GM21423 (cell line): ENCODE results near the gene RFX2.

Source experiments
- ATAC-seq: cut with Tn5 transposase; IDR thresholded peaks from one replicate; pipeline ENCODE4 v1.9.1; 2021; ENCODE audit warnings: mild to moderate bottlenecking, moderate library complexity; ENCODE audit not compliant: unreplicated experiment

The RFX2 gene

DNA sequence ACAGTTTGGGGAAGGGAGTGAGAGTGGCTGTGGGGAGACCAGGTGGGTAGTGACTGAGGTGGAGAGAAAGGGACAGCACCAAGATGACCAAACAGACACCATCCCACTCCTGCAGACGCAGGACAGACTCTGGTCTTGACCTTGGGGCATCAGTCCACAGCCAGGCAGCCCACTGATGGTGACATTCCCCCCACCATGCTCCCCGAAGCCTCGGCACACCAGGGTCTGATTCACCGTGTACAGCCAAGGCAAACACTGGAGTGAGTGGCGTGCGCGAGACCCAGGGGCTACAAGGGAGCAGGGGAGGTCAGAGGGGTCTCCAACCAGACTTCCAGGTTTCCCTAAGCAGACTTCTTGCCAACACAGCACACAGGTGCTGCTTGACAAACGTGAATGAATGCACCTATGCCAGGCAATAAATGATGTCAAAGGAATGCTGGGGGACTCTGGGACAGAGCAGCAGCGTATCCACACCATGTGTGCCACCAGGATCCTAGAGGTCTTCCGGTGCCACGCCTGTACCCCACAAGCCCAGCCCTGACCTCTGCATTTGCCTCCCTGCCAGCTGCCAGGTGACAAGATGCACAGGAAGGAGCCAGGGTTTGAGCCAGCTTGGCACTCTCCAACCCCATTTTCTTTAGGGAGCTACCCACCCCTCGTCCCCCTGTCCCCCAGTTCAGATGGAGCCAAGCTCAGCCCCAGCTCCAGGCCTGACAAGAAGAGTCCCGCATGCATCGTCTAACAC, 150.9 kb downstream of the RFX2 start:
- ATAC-seq = no peak

DNA sequence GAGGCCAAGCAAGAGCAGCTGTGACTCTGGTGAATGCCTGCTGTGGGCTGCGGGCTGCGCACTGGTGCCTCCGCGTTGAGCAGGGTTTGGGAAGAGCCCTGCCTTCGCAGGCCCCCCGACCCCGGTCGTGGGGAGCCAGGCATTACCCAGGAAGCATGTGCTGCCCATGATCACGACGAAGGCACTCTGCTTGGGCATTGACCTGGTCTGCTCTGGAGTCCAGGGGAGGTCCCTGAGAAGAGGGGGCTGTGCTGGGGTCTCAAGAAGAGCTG, 151.5 kb downstream of the RFX2 start:
- no peak for ATAC-seq

DNA sequence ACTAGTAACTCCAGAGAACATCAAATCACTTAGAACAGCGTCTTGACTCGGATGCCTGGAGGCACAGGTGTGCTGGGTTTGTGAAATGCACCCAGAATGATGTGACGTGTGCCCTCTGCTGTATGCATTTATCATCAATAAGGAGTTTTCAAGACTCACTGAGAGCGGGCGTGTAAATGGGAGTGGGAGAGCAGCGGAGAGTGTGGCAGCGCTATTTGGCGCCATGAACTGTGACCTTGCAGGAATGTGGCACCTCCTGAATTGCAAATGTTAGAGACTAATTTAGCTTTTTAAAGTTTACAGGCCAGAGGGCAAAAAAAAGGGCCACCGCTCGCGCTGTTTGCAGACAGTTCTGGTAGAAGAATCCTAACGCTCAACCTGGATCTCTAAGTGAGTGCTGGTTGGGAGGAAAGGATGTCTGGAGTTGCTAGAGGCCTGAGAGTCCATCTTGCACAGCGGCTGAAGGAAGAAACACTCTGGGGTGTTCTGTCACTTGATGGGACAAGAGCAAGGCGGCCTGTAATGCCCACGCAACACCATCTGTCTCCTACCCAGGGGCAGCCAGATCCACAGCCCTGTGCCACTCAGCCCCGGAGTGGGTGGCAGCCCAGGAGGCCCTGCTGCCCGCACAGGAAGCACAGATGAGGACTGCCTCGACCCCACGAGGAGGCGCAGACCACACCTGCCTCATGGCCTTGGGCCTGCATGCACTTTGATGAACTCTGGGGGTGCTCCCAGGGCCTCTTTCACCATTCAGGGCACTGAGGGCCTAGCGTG, 152.0 kb downstream of the RFX2 start:
- ATAC-seq = no peak

DNA sequence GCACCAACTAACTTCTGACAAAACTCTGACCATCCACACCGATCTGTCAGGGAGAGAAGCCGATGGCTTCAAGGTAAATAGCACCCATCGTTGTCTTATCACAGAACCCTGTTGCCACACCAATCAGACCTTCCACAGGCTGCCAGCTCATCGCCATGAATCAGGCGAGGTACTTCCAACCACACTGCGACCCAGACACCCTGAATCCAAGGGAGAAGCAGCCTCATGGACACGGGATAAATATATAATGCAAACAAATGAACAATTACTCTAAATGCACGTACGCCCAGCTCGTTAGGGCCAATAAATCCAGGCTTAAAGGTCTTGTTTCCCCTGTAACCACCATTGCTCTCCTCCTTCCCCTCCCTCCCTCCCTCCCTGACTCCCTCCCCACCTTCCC, 153.1 kb downstream of the RFX2 start:
- ATAC-seq = no peak

DNA sequence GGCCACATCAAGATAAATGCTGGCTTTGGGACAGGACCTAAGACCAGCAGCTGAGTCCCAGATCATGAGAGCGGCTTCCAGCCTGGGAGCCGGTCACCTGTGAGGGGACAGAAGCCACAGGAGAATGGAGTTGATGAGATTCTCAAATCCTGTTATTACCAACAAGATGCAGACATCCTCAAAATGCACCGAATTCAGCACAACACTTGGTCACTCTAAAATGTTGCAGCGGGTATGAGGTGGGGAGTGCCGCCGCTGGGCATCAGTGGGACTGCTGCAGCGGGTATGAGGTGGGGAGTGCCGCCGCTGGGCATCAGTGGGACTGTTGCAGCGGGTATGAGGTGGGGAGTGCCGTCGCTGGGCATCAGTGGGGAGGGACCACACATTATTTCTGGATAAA, 153.6 kb downstream of the RFX2 start:
- ATAC-seq = no peak

DNA sequence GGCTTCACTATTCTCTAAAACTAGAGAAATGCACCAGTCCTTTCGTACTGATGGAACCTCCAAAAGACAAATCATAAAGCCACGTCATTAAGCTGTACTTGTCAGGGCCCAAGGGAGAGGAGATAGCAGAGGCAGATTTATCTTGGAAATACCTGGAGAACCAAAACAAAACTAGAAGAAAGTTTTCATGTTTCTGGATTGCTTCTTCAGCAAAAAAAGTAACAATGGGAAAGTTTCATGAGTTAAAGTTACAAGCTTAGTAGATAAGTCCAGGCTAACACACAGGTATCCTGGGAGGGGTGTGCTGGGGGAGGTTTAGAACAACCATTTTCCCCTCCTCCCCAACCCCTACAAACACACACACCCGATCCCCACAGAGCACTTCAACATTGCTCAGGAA, 154.0 kb downstream of the RFX2 start:
- ATAC-seq = no peak

DNA sequence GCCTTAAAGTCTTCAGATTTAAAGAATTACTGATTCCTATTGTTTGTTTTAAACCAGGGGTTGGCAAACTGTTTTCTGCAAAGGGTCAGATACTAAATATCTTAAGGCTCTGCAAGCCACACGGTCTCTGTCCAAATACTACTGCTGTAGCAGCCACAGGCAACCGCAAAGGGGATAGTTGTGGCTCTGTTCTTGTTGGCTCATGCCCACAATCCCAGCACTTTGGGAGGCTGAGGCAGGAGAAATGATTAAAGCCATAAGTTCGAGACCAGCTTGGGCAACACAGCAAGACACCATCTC, 154.7 kb downstream of the RFX2 start:
- ATAC-seq = no peak

DNA sequence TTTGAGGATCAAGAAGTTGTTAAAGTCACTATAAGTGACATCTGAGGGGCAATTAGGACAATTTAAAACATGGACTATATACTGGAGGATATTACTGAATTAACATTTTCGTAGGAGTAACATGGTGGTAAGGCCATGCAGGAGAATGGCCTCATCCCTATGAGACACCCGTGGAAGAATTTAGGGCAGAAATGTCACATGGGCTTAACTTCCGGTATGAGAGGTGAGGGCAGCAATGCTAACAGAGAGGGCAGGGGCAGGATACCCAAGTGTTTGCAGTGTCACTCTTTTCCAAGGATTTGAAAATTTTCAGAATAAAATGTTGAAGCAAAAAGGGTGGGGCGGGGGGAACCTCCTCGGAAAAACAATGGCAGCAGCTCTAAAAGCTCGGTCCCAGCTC, 156.0 kb downstream of the RFX2 start:
- no peak for ATAC-seq

DNA sequence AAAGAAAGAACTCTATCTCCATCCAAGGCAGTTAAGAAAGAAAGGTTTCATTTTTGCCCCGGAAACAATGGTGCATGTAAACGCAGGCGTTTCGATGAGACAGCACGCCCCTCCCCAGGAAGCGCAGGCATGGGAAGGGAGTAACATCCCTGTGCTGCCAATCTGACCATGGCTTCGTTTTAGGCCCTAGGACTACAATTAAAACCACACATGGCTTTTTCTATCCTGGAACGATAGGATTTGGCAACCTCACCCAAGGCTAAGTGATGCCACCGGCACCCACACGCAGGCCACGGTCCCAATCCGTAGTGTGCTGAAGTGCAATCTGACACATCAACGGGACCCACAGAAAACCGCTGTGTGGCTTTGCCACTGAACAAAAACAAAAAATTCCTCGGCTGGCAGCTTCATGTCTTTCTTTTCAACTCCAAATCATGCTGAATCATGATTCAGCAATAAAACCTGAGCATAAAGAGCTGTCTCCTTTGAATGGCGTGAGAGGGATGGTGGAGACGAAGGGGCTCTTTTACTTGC, 156.6 kb downstream of the RFX2 start:
- ATAC-seq = no peak

DNA sequence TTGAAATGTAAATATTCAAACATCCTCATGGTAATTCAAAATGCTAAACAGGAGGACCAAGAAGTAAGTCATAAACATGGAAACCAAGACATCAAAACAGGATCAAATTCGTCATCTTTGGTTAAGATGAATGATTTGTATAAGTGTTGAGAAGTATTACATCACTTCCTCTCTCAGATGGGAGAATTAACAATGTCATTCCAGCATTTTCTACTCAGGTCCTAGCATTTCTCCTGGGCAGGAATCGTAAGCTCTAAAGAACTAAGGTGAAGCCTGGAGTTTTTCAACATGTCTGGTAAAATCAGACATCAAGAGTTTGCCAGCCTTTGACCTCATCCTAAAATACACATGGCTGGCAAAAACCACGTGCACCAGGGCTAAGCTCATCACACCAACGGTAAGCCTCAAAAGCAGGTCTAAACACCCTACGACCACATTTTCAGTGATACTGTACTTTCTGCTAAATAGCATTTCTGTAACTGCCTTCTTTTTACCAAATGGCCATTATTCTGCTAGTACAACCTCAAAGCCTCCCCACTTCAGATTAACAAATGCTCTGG, 157.2 kb downstream of the RFX2 start:
- no peak for ATAC-seq

DNA sequence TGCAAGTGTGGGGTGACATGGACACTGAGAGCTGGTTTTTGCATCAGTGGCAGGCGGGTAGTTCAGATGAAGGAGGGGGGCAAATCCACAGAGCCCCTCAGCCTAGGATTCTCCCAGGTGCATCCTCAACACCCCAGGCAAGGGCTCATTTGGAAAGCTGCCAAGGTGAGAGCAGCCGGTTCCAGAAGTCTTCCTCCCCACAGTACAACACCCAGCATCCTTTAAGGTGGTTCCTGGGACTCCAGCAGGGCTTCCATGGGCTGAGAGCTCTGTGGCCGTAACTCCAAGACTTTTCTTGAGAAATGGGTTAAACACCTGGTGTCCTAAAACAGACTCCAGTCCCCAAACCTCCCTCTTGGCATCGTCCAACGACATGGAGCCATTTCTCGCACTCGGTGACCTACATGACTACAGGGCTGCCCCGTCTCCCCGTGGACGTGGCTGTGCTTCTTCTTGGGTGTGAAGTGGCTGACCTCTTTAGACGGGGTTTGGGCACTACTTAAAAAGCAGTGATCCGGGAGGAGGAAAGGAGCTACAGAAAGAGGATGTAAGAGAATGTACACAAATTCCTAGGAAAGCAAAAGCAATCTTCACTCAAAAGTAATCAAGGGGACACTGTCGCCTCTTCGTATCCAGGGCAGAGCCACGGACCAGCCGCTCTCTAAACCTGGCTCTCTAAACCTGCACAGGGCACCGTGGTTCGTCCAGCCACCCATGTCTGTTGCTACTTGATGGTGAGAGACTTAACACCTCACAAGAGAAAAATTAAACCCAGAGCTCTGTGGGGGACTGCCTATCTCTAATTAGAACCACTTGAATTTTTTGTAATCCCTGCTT, 157.9 kb downstream of the RFX2 start:
- no peak for ATAC-seq

DNA sequence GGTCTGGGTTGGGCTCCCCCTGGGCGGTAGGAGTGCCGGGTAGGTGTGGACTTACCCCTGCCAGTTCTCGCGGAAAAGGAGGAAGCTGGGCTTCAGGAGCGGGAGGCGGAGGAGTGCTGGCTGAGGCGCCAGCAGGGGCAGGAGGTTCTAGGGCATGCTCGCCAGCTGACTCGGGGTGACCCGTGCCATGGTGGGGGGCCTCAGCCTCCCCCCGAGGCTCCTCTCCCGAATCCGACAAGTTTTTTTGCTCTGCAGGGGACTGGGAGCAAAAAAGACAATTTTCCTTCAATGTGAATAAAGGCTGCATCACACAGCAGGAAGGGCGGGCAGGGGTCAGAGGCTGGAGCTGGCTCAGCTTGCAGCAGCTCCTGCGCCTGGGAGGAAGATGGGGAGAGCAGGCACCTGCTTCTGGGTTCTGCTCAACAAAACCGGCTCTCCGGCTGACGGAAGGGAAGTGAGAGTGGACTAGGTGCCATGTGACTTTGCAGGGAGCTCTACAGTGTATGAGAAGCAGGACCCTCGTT, 158.9 kb downstream of the RFX2 start:
- no peak for ATAC-seq

DNA sequence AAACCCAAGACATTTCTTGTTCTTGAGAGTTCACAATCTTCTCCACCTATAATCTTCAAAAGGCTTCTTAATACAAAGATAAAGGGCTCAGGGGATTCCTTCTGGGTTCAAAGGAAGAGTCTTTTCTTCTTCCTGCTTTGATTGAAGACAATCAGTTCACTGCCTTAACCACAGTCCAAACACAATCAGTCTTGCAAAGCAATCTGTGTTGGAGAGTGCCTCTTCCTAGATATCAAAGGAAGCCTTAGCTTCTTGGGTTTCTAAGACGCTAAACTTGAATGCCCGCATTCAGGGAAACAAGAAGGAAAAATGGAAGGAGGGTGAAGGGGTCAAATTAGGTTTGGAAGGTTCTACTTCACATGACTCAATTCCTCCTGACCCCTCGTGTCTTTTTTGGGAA, 159.6 kb downstream of the RFX2 start:
- ATAC-seq = no peak

DNA sequence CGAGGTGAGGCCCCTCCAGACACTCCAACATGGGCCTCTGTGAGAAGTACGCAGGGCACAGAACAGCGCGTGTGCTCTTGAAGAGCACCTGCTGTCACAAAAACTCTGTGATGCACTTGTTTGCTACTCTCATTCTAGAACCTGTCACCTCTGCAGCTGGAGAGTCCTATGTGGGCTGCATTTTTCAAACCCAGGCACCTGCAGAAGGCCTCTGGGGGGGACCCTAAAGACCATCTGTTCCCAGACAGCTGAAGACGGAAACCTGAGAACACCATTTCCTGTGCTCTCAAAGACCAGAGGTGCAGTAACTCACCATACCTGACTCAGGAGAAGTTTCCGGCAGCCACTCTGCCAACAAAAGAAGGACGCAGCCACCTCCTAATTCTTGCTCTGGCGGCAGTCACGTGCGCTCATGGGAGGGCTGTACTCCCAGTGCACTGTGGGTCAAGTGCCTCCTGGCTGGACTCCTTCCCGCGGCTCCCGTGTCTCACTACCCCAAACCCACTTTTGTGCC, 160.5 kb downstream of the RFX2 start:
- ATAC-seq = no peak

DNA sequence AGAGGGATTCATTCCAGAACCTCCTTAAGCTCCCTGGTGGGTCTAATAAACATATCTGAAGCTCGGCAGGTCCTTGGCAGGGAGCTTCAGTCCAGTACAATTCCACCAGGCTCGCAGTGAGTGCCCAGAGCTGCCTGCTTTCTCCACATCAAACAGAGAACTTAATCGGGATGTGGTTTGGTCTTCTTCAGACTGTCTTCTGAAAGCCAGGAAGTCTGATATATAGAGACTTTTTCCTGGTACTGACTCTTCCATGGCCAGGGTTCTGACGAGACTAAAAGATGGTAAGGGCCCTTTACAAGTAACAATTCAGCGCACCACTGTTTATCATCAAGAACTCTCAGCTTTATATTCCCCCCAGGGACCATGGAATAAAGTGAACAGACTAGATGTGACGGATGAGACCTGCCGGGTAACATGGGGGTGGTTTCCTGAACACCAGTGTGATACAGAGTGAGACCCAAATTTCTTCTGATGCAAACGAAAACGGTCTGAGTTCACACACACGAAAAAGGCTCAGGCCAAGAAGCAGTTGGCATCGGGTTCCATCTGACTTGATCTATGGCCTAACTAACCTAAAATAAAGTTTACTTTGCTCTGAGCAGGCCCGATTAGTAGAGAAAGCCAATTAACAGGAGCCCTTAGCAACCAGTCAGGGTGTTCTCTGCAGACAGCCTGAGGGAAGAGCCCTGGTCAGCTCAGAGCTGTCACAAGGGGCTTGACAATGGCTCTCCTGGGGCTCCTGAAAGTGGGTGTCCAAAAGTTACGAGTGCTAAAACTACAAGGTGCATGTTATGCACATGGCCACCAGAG, 161.3 kb downstream of the RFX2 start:
- no peak for ATAC-seq

DNA sequence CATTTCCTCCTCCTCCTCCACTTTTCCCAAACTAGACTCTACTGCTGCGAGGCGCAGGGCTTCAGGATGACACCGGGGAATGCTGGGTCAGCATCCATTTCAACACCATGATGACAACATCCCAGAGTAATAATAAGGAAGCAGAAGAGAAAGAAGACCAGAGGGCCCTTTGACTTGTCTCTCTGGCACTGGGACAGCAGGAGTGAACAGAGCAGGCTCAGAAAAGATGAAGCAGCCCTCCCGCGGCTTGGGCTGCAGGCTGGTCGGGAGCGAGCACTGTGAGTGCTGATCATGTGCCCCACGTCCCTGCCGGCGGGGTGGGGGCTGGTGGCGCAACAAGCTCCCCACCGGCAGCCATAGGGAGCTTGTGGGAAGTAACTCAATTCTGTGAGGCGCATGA, 162.9 kb downstream of the RFX2 start:
- no peak for ATAC-seq

DNA sequence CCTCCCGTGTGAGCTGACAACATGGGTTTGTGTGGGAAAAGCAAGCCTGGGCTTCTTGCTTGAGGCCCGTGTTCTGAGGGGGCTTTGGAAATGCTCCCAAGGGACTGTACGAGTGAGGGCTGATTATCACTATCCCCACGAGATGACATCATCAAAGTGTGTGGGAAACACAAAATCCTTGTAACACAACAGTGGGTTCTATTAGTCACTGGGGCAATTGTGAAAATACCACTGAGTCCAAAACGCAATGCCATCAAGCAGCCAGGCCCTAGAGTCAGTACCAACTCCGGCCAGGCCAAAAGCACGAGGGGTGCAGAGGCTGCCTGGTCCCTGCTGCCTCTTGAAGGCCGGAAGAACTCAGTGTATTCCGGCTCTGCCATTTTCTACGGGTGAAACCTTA, 166.7 kb downstream of the RFX2 start:
- no peak for ATAC-seq
